ENCODE measurements around the gene HNRNPF.

DNA sequence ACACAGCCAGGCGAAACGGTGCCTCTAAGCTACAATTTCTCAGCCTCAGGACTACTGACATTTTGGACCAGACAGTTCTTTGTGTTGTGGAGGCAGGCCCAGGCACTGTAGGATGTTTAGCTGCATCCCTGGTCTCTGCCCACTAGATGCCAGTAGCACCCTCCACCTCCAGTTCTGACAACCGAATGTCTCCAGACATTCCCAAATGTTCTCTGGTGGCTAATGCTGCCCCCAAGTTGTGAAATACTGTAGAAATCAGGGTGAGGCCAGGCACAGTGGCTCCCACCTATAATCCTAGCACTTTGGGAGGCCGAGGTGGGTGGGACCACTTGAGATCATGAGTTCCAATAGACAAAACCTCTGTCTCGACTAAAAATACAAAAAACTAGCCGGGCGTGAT lies 18.2 kb downstream of the HNRNPF start:
- TF ChIP-seq, protein P1, sequence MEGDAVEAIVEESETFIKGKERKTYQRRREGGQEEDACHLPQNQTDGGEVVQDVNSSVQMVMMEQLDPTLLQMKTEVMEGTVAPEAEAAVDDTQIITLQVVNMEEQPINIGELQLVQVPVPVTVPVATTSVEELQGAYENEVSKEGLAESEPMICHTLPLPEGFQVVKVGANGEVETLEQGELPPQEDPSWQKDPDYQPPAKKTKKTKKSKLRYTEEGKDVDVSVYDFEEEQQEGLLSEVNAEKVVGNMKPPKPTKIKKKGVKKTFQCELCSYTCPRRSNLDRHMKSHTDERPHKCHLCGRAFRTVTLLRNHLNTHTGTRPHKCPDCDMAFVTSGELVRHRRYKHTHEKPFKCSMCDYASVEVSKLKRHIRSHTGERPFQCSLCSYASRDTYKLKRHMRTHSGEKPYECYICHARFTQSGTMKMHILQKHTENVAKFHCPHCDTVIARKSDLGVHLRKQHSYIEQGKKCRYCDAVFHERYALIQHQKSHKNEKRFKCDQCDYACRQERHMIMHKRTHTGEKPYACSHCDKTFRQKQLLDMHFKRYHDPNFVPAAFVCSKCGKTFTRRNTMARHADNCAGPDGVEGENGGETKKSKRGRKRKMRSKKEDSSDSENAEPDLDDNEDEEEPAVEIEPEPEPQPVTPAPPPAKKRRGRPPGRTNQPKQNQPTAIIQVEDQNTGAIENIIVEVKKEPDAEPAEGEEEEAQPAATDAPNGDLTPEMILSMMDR (IDR thresholded peaks at IDR 0.05; ENCODE audit: borderline replicate concordance, extremely low read depth, low read length, poor library complexity, severe bottlenecking): peak; percentile 64
- no peak for TF ChIP-seq EZH2 (IDR thresholded peaks at IDR 0.05; ENCODE audit: borderline replicate concordance, low read depth, low read length, severe bottlenecking)
